Neural cell (in vitro differentiated cells): ENCODE results near the gene CBFA2T3. TPM values are rescaled to one million over a fixed set of nuclear protein-coding genes. Genes with fewer than 3 reads are reported as not detected.

Experiments
- H2AFZ ChIP-seq: fragments of 200-600, 300-800 bp; sonication (generic), shearing (Covaris generic); 2 replicates; pipeline ENCODE4 v1.6.0; 2014; ENCODE audit warnings: low read depth, mild to moderate bottlenecking, antibody characterized with exemption, low read length, moderate library complexity
- H3F3A ChIP-seq: fragments of 200-600 bp; shearing (Covaris generic); 2 replicates; pipeline ENCODE4 v1.6.1; 2016; ENCODE audit warnings: mild to moderate bottlenecking, moderate library complexity, mixed read lengths, antibody characterized with exemption, low read length; ENCODE audit not compliant: insufficient read depth, poor library complexity, severe bottlenecking
- H3K27ac ChIP-seq: fragments of 200-600, 300-800 bp; sonication (generic), shearing (Covaris generic); 2 replicates; pipeline ENCODE4 v1.5.1; 2014; ENCODE audit warnings: mild to moderate bottlenecking, low read length, moderate library complexity
- H3K27me3 ChIP-seq: fragments of 300-800, 200-600 bp; sonication (generic), shearing (Covaris generic); 2 replicates; pipeline ENCODE4 v1.6.0; 2014; ENCODE audit warnings: mild to moderate bottlenecking, low read depth, low read length, moderate library complexity; ENCODE audit not compliant: insufficient read depth
- H3K36me3 ChIP-seq: fragments of 300-800, 200-600 bp; sonication (generic), shearing (Covaris generic); 2 replicates; pipeline ENCODE4 v1.5.1; 2014; ENCODE audit warnings: mild to moderate bottlenecking, antibody characterized with exemption, low read length, moderate library complexity; ENCODE audit not compliant: insufficient read depth
- H3K4me2 ChIP-seq: fragments of 300-800, 200-600 bp; sonication (generic), shearing (Covaris generic); 2 replicates; pipeline ENCODE4 v1.6.0; 2014; ENCODE audit warnings: mild to moderate bottlenecking, low read length
- H3K4me3 ChIP-seq: fragments of 300-800, 200-600 bp; sonication (generic), shearing (Covaris generic); 2 replicates; pipeline ENCODE4 v1.5.1; 2014; ENCODE audit warnings: mild to moderate bottlenecking, low read length, moderate library complexity
- H3K79me2 ChIP-seq: fragments of 200-600 bp; shearing (Covaris generic); replicated peaks from 2 replicates; pipeline ENCODE4 v1.6.0; 2014; ENCODE audit warnings: mild to moderate bottlenecking, low read length, moderate library complexity; ENCODE audit not compliant: insufficient read depth
- H3K9ac ChIP-seq: fragments of 300-800, 200-600 bp; sonication (generic), shearing (Covaris generic); 2 replicates; pipeline ENCODE4 v1.6.1; 2016; ENCODE audit warnings: mild to moderate bottlenecking, low read length, mixed read lengths
- H3K9me2 ChIP-seq: fragments of 200-600 bp; shearing (Covaris generic); 2 replicates; pipeline ENCODE4 v1.6.1; 2016; ENCODE audit warnings: mild to moderate bottlenecking, low read length, mixed read lengths; ENCODE audit not compliant: insufficient read depth
- H3K9me3 ChIP-seq: fragments of 200-600, 300-800 bp; sonication (generic), shearing (Covaris generic); 2 replicates; pipeline ENCODE4 v1.6.1; 2016; ENCODE audit warnings: mild to moderate bottlenecking, mixed run types, low read length, moderate library complexity, mixed read lengths
- H4K20me1 ChIP-seq: fragments of 200-600 bp; shearing (Covaris generic); 2 replicates; pipeline ENCODE4 v1.6.1; 2016; ENCODE audit warnings: mild to moderate bottlenecking, mixed run types; ENCODE audit not compliant: insufficient read depth
- EP300 ChIP-seq: fragments of 450-650 bp; conservative IDR thresholded peaks from 2 replicates; pipeline ENCODE4 v1.6.1; 2014; ENCODE audit warnings: antibody characterized with exemption, mild to moderate bottlenecking, moderate library complexity; ENCODE audit not compliant: poor library complexity, severe bottlenecking
- EZH2 ChIP-seq: fragments of 200-600, 300-800 bp; shearing (Covaris generic), sonication (generic); IDR thresholded peaks from 2 replicates; pipeline ENCODE4 v1.6.1; 2014; ENCODE audit warnings: antibody characterized with exemption, low read length, borderline replicate concordance, mild to moderate bottlenecking; ENCODE audit not compliant: insufficient read depth, poor library complexity, severe bottlenecking
- MXI1 ChIP-seq: fragments of 450-650 bp; conservative IDR thresholded peaks from 2 replicates; pipeline ENCODE4 v1.6.1; 2014; ENCODE audit warnings: antibody characterized with exemption, mild to moderate bottlenecking; ENCODE audit not compliant: poor library complexity, severe bottlenecking
- POLR2AphosphoS5 ChIP-seq: IDR thresholded peaks from 2 replicates; pipeline ENCODE4 v1.6.1; 2012
- RAD21 ChIP-seq: fragments of 450-650 bp; conservative IDR thresholded peaks from 2 replicates; pipeline ENCODE4 v1.6.1; 2014; ENCODE audit warnings: antibody characterized with exemption, mild to moderate bottlenecking, moderate library complexity
- SMC3 ChIP-seq: fragments of 450-650 bp; conservative IDR thresholded peaks from 2 replicates; pipeline ENCODE4 v1.6.1; 2014; ENCODE audit warnings: antibody characterized with exemption, mild to moderate bottlenecking, moderate library complexity; ENCODE audit not compliant: poor library complexity
- TAF1 ChIP-seq: IDR thresholded peaks from 2 replicates; pipeline ENCODE4 v1.6.1; 2012; ENCODE audit warnings: low read depth
- polyA plus RNA-seq: library from polyadenylated mRNA; depleted of rRNA; stranded (reverse); fragments of >200 nt; gene quantifications from 2 replicates; pipeline ENCODE4 v1.2.3, GENCODE V29; 2014
- TF ChIP-seq, protein P1 (sequence below): fragments of 450-650 bp; IDR thresholded peaks from 2 replicates; pipeline ENCODE4 v1.5.1; 2014; ENCODE audit warnings: antibody characterized with exemption, mild to moderate bottlenecking, moderate library complexity; ENCODE audit not compliant: poor library complexity, severe bottlenecking
- TF ChIP-seq, protein P2 (sequence below): IDR thresholded peaks from 2 replicates; pipeline ENCODE4 v1.6.1; 2012; ENCODE audit warnings: borderline replicate concordance

CBFA2T3 gene
- polyA plus RNA-seq, 1 donor from 2014 or later = 2.1 TPM

GRCh38 chr16:88835383-88835782 lies 141.6 kb downstream of the CBFA2T3 start:
- no peaks in the 10 kb centered on the region for H3K9me3 ChIP-seq
- H3F3A ChIP-seq = no peaks in the 10 kb centered on the region
- no peak overlapping the region for H3K27ac ChIP-seq
- H3K4me3 ChIP-seq = no peak overlapping the region
- H3K27me3 ChIP-seq = no peaks in the 10 kb centered on the region
- no peaks in the 10 kb centered on the region for H3K9me2 ChIP-seq
- TF ChIP-seq POLR2AphosphoS5 (no peak), EZH2 (no peak), TAF1 (no peak), MXI1 (no peak), RAD21 (no peak), EP300 (no peak), SMC3 (no peak)
- TF ChIP-seq, protein P1, sequence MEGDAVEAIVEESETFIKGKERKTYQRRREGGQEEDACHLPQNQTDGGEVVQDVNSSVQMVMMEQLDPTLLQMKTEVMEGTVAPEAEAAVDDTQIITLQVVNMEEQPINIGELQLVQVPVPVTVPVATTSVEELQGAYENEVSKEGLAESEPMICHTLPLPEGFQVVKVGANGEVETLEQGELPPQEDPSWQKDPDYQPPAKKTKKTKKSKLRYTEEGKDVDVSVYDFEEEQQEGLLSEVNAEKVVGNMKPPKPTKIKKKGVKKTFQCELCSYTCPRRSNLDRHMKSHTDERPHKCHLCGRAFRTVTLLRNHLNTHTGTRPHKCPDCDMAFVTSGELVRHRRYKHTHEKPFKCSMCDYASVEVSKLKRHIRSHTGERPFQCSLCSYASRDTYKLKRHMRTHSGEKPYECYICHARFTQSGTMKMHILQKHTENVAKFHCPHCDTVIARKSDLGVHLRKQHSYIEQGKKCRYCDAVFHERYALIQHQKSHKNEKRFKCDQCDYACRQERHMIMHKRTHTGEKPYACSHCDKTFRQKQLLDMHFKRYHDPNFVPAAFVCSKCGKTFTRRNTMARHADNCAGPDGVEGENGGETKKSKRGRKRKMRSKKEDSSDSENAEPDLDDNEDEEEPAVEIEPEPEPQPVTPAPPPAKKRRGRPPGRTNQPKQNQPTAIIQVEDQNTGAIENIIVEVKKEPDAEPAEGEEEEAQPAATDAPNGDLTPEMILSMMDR = no peak
- TF ChIP-seq, protein P2, sequence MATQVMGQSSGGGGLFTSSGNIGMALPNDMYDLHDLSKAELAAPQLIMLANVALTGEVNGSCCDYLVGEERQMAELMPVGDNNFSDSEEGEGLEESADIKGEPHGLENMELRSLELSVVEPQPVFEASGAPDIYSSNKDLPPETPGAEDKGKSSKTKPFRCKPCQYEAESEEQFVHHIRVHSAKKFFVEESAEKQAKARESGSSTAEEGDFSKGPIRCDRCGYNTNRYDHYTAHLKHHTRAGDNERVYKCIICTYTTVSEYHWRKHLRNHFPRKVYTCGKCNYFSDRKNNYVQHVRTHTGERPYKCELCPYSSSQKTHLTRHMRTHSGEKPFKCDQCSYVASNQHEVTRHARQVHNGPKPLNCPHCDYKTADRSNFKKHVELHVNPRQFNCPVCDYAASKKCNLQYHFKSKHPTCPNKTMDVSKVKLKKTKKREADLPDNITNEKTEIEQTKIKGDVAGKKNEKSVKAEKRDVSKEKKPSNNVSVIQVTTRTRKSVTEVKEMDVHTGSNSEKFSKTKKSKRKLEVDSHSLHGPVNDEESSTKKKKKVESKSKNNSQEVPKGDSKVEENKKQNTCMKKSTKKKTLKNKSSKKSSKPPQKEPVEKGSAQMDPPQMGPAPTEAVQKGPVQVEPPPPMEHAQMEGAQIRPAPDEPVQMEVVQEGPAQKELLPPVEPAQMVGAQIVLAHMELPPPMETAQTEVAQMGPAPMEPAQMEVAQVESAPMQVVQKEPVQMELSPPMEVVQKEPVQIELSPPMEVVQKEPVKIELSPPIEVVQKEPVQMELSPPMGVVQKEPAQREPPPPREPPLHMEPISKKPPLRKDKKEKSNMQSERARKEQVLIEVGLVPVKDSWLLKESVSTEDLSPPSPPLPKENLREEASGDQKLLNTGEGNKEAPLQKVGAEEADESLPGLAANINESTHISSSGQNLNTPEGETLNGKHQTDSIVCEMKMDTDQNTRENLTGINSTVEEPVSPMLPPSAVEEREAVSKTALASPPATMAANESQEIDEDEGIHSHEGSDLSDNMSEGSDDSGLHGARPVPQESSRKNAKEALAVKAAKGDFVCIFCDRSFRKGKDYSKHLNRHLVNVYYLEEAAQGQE = no peak
- H3K36me3 ChIP-seq = no peaks in the 10 kb centered on the region
- no peak overlapping the region for H3K4me2 ChIP-seq
- no peaks in the 10 kb centered on the region for H4K20me1 ChIP-seq
- H3K9ac ChIP-seq = no peak overlapping the region
- no peak overlapping the region for H2AFZ ChIP-seq
- H3K79me2 ChIP-seq = no peaks in the 10 kb centered on the region

DNA sequence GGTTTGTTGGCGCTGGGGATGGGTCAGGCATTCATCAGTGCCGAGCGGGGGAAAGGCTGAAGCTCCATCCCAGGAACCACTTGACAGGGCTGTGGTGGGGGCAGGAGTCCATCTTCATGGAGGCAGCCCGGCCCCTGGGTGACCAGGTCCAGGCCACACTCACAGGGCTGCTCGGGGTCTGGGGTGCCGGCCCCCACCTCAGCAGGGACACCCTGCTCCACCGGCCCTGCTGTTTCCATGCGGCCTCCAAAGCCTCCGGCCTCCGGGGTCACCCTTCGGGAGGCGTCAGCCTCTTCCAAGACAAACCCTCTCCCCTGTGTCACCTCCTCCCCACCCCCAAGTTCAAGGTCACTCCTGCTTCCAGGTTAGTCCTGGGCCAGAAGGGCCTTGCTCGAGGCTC lies 142.3 kb downstream of the CBFA2T3 start:
- Histone ChIP-seq H3K36me3 (no peaks in the 10 kb centered on the region), H4K20me1 (no peaks in the 10 kb centered on the region), H3K9me3 (no peaks in the 10 kb centered on the region), H3F3A (no peaks in the 10 kb centered on the region), H2AFZ (no peak overlapping the region), H3K27me3 (no peaks in the 10 kb centered on the region), H3K9ac (no peak overlapping the region), H3K4me3 (no peak overlapping the region), H3K4me2 (no peak overlapping the region), H3K79me2 (no peaks in the 10 kb centered on the region), H3K9me2 (no peaks in the 10 kb centered on the region), H3K27ac (no peak overlapping the region)
- TF ChIP-seq EP300 (no peak), TAF1 (no peak), POLR2AphosphoS5 (no peak), EZH2 (no peak), MXI1 (no peak), RAD21 (no peak), SMC3 (no peak)
- TF ChIP-seq, protein P1 = no peak
- TF ChIP-seq, protein P2 = no peak
